ENCODE measurements around the gene RNF5.
"Not testable (repeated sequence)": the region's sequence is repeated elsewhere in the genome, so short reads cannot be mapped to it uniquely, and the experiment has no call there.

Gene RNF5

GRCh38 chr6:32183483-32184083, 5.4 kb downstream of the RNF5 start:
- no peak overlapping the region for H3K4me3 ChIP-seq (ENCODE audit: low read length in 2 of 2)
- H4K91ac ChIP-seq (ENCODE audit: low read depth, low read length, poor library complexity): no peak overlapping the region
- H2AFZ ChIP-seq (ENCODE audit: low read length): no peak overlapping the region
- H3K18ac ChIP-seq (ENCODE audit: low read length): no peak overlapping the region
- no peak overlapping the region for H3K4me2 ChIP-seq (ENCODE audit: insufficient read depth, low read length, poor library complexity, severe bottlenecking)
- no peak overlapping the region for H4K8ac ChIP-seq (ENCODE audit: low read depth, low read length)
- H3K23ac ChIP-seq (ENCODE audit: low read depth, low read length, poor library complexity): no peak overlapping the region
- no peak overlapping the region for H3K9ac ChIP-seq (ENCODE audit: low read depth, low read length, poor library complexity)
- H3K9me3 ChIP-seq (replicated peaks in 1 of 2; ENCODE audit: control insufficient read depth in 2 of 2, insufficient read depth in 1 of 2, low read depth in 1 of 2, low read length in 2 of 2): no peaks in the 10 kb centered on the region
- no peak overlapping the region for H2BK12ac ChIP-seq (ENCODE audit: low read length)
- H3K14ac ChIP-seq (ENCODE audit: low read length): no peak overlapping the region
- DNase-seq (ENCODE audit: low spot score): no peak
- H3K36me3 ChIP-seq (replicated peaks in 1 of 2; ENCODE audit: control insufficient read depth in 2 of 2, insufficient read depth in 2 of 2, low read length in 2 of 2): peaks cover 39 to 74% of the 10 kb centered on the region in 2 donors
- H3K4ac ChIP-seq (ENCODE audit: low read length): no peak overlapping the region
- H2BK120ac ChIP-seq (ENCODE audit: low read depth, low read length): no peak overlapping the region
- H3K27ac ChIP-seq (replicated peaks; ENCODE audit: low read length): no peak overlapping the region
- H2BK5ac ChIP-seq (ENCODE audit: low read length): no peak overlapping the region
- no CpG with 5 or more reads among the region's 15 CpGs for WGBS, 2 donors (ENCODE audit: extremely low coverage in 2 of 2, insufficient read length in 2 of 2, insufficient replicate concordance in 1 of 2)
- no peak overlapping the region for H2BK15ac ChIP-seq (ENCODE audit: low read length)
- no peaks in the 10 kb centered on the region for H3K27me3 ChIP-seq (ENCODE audit: control insufficient read depth in 3 of 3, insufficient read depth in 3 of 3, low read depth in 1 of 3, low read length in 3 of 3)
- H3K4me1 ChIP-seq (ENCODE audit: control insufficient read depth in 2 of 2, insufficient read depth in 1 of 2, low read depth in 1 of 2, low read length in 2 of 2): peaks cover 5 to 9% of the 10 kb centered on the region in 2 donors
- no peak overlapping the region for H2AK5ac ChIP-seq (ENCODE audit: low read depth, low read length)
- H3K79me1 ChIP-seq (ENCODE audit: low read depth, low read length): peaks cover 7% of the 10 kb centered on the region

GRCh38 chr6:32184084-32184640, 6.0 kb downstream of the RNF5 start, which contains the start of gene AGER:
Gene AGER, minus strand, starts transcription at chr6:32184253. Its CDS starts 31 bp downstream, at chr6:32184222.
- Histone ChIP-seq H3K23ac (ENCODE audit: low read depth, low read length, poor library complexity) (no peak within 1 kb of the TSS), H2BK15ac (ENCODE audit: low read length) (no peak within 1 kb of the TSS), H3K36me3 (replicated peaks in 1 of 2; ENCODE audit: control insufficient read depth in 2 of 2, insufficient read depth in 2 of 2, low read length in 2 of 2) (peaks cover 39 to 74% of the 10 kb centered on the region in 2 donors), H3K4ac (ENCODE audit: low read length) (no peak within 1 kb of the TSS), H3K9ac (ENCODE audit: low read depth, low read length, poor library complexity) (no peak within 1 kb of the TSS), H3K4me2 (ENCODE audit: insufficient read depth, low read length, poor library complexity, severe bottlenecking) (no peak within 1 kb of the TSS), H3K4me3 (ENCODE audit: low read length in 2 of 2) (no peak within 1 kb of the TSS), H3K9me3 (replicated peaks in 1 of 2; ENCODE audit: control insufficient read depth in 2 of 2, insufficient read depth in 1 of 2, low read depth in 1 of 2, low read length in 2 of 2) (no peaks in the 10 kb centered on the region), H3K14ac (ENCODE audit: low read length) (no peak within 1 kb of the TSS), H2BK120ac (ENCODE audit: low read depth, low read length) (no peak within 1 kb of the TSS), H3K27me3 (ENCODE audit: control insufficient read depth in 3 of 3, insufficient read depth in 3 of 3, low read depth in 1 of 3, low read length in 3 of 3) (no peaks in the 10 kb centered on the region), H4K8ac (ENCODE audit: low read depth, low read length) (no peak within 1 kb of the TSS), H2BK12ac (ENCODE audit: low read length) (no peak within 1 kb of the TSS), H3K4me1 (ENCODE audit: control insufficient read depth in 2 of 2, insufficient read depth in 1 of 2, low read depth in 1 of 2, low read length in 2 of 2) (peaks cover 3 to 11% of the 10 kb centered on the region in 2 donors), H3K27ac (replicated peaks; ENCODE audit: low read length) (no peak within 1 kb of the TSS), H3K18ac (ENCODE audit: low read length) (peak within 1 kb of the TSS; percentile 24), H3K79me1 (ENCODE audit: low read depth, low read length) (peaks cover 7% of the 10 kb centered on the region), H2AK5ac (ENCODE audit: low read depth, low read length) (no peak within 1 kb of the TSS), H2BK5ac (ENCODE audit: low read length) (no peak within 1 kb of the TSS), H2AFZ (ENCODE audit: low read length) (no peak within 1 kb of the TSS), H4K91ac (ENCODE audit: low read depth, low read length, poor library complexity) (no peak within 1 kb of the TSS)
- WGBS, 2 donors (ENCODE audit: extremely low coverage in 2 of 2, insufficient read length in 2 of 2, insufficient replicate concordance in 1 of 2): no CpG with 5 or more reads among the region's 6 CpGs
- no peak for DNase-seq (ENCODE audit: low spot score)

- not testable (repeated sequence) for H3K4me2 ChIP-seq (ENCODE audit: insufficient read depth, low read length, poor library complexity, severe bottlenecking); H2BK5ac ChIP-seq (ENCODE audit: low read length); DNase-seq (ENCODE audit: low spot score); H3K14ac ChIP-seq (ENCODE audit: low read length); H2BK12ac ChIP-seq (ENCODE audit: low read length); H2AFZ ChIP-seq (ENCODE audit: low read length); H3K9ac ChIP-seq (ENCODE audit: low read depth, low read length, poor library complexity); H4K91ac ChIP-seq (ENCODE audit: low read depth, low read length, poor library complexity); H3K4ac ChIP-seq (ENCODE audit: low read length); H3K27ac ChIP-seq (replicated peaks; ENCODE audit: low read length); H3K4me3 ChIP-seq (ENCODE audit: low read length in 2 of 2); H3K27me3 ChIP-seq (ENCODE audit: control insufficient read depth in 3 of 3, insufficient read depth in 3 of 3, low read depth in 1 of 3, low read length in 3 of 3); H2BK120ac ChIP-seq (ENCODE audit: low read depth, low read length); H3K23ac ChIP-seq (ENCODE audit: low read depth, low read length, poor library complexity); H3K79me1 ChIP-seq (ENCODE audit: low read depth, low read length); H4K8ac ChIP-seq (ENCODE audit: low read depth, low read length); H2AK5ac ChIP-seq (ENCODE audit: low read depth, low read length); H3K18ac ChIP-seq (ENCODE audit: low read length); H3K9me3 ChIP-seq (replicated peaks in 1 of 2; ENCODE audit: control insufficient read depth in 2 of 2, insufficient read depth in 1 of 2, low read depth in 1 of 2, low read length in 2 of 2); H2BK15ac ChIP-seq (ENCODE audit: low read length)
- H3K36me3 ChIP-seq (replicated peaks in 1 of 2; ENCODE audit: control insufficient read depth in 2 of 2, insufficient read depth in 2 of 2, low read length in 2 of 2): peaks cover 36 to 65% of the 10 kb centered on the region in 2 donors
- peaks cover 9 to 10% of the 10 kb centered on the region in 2 donors for H3K4me1 ChIP-seq (ENCODE audit: control insufficient read depth in 2 of 2, insufficient read depth in 1 of 2, low read depth in 1 of 2, low read length in 2 of 2)
- WGBS, 2 donors (ENCODE audit: extremely low coverage in 2 of 2, insufficient read length in 2 of 2, insufficient replicate concordance in 1 of 2): no CpG with 5 or more reads among the region's 11 CpGs
Measured at GRCh38 chr6:32185681-32186131, 7.5 kb downstream of the RNF5 start.

GRCh38 chr6:32186151-32186840, 8.1 kb downstream of the RNF5 start:
- H2BK120ac ChIP-seq (ENCODE audit: low read depth, low read length); H2BK12ac ChIP-seq (ENCODE audit: low read length); H4K8ac ChIP-seq (ENCODE audit: low read depth, low read length); H3K23ac ChIP-seq (ENCODE audit: low read depth, low read length, poor library complexity); H4K91ac ChIP-seq (ENCODE audit: low read depth, low read length, poor library complexity); H2BK5ac ChIP-seq (ENCODE audit: low read length); H2BK15ac ChIP-seq (ENCODE audit: low read length); DNase-seq (ENCODE audit: low spot score); H3K79me1 ChIP-seq (ENCODE audit: low read depth, low read length); H3K18ac ChIP-seq (ENCODE audit: low read length); H3K4me2 ChIP-seq (ENCODE audit: insufficient read depth, low read length, poor library complexity, severe bottlenecking); H3K4me3 ChIP-seq (ENCODE audit: low read length in 2 of 2); H2AK5ac ChIP-seq (ENCODE audit: low read depth, low read length); H3K4ac ChIP-seq (ENCODE audit: low read length); H3K27me3 ChIP-seq (ENCODE audit: control insufficient read depth in 3 of 3, insufficient read depth in 3 of 3, low read depth in 1 of 3, low read length in 3 of 3); H3K14ac ChIP-seq (ENCODE audit: low read length); H2AFZ ChIP-seq (ENCODE audit: low read length); H3K9me3 ChIP-seq (replicated peaks in 1 of 2; ENCODE audit: control insufficient read depth in 2 of 2, insufficient read depth in 1 of 2, low read depth in 1 of 2, low read length in 2 of 2); H3K9ac ChIP-seq (ENCODE audit: low read depth, low read length, poor library complexity): not testable (repeated sequence)
- Histone ChIP-seq H3K4me1 (ENCODE audit: control insufficient read depth in 2 of 2, insufficient read depth in 1 of 2, low read depth in 1 of 2, low read length in 2 of 2) (peaks cover 15 to 16% of the 10 kb centered on the region in 2 donors), H3K27ac (replicated peaks; ENCODE audit: low read length) (peak overlapping the region; percentile 24), H3K36me3 (replicated peaks in 1 of 2; ENCODE audit: control insufficient read depth in 2 of 2, insufficient read depth in 2 of 2, low read length in 2 of 2) (peaks cover 32 to 59% of the 10 kb centered on the region in 2 donors)
- WGBS, 2 donors (ENCODE audit: extremely low coverage in 2 of 2, insufficient read length in 2 of 2, insufficient replicate concordance in 1 of 2): no CpG with 5 or more reads among the region's 10 CpGs
